BLaER1 (cell line): ENCODE data around the gene ARHGAP19.

ENCODE experiments used
- H3K27ac ChIP-seq: shearing (Covaris generic); formaldehyde crosslinking; 2 replicates; pipeline ENCODE4 v1.8.1; 2022
- H3K27me3 ChIP-seq: shearing (Covaris generic); formaldehyde crosslinking; 2 replicates; pipeline ENCODE4 v1.8.1; 2022
- H3K36me3 ChIP-seq: shearing (Covaris generic); formaldehyde crosslinking; 2 replicates; pipeline ENCODE4 v1.8.1; 2022
- H3K4me1 ChIP-seq: shearing (Covaris generic); formaldehyde crosslinking; 2 replicates; pipeline ENCODE4 v1.8.1; 2022
- H3K4me2 ChIP-seq: shearing (Covaris generic); formaldehyde crosslinking; 2 replicates; pipeline ENCODE4 v1.8.1; 2022
- H3K4me3 ChIP-seq: shearing (Covaris generic); formaldehyde crosslinking; 2 replicates; pipeline ENCODE4 v1.8.1; 2022
- H3K9ac ChIP-seq: shearing (Covaris generic); formaldehyde crosslinking; 2 replicates; pipeline ENCODE4 v1.8.1; 2022
- H3K9me3 ChIP-seq: shearing (Covaris generic); formaldehyde crosslinking; 2 replicates; pipeline ENCODE4 v1.8.1; 2022
- H4K20me1 ChIP-seq: shearing (Covaris generic); formaldehyde crosslinking; 2 replicates; pipeline ENCODE4 v1.8.1; 2022
- Cebpa-rat ChIP-seq: shearing (Covaris generic); IDR thresholded peaks from 2 replicates; pipeline ENCODE4 v1.8.1; 2022

ARHGAP19 gene

GRCh38 chr10:97185326-97186058 is 106.9 kb downstream of the ARHGAP19 start, which contains the start of gene SLIT1:
Gene SLIT1 (minus strand): TSS chr10:97185959. CDS start chr10:97185674, 285 bp downstream.
- no peaks in the 10 kb centered on the region for H3K36me3 ChIP-seq
- H3K9me3 ChIP-seq, result no peaks in the 10 kb centered on the region
- peak within 1 kb of the TSS; percentile 86 for H3K4me2 ChIP-seq
- no peak within 1 kb of the TSS for H3K9ac ChIP-seq
- peaks cover 47% of the 10 kb centered on the region for H4K20me1 ChIP-seq
- peaks cover 69% of the 10 kb centered on the region for H3K27me3 ChIP-seq
- H3K27ac ChIP-seq, result no peak within 1 kb of the TSS
- no peak for TF ChIP-seq Cebpa-rat
- peak within 1 kb of the TSS; percentile 64 for H3K4me3 ChIP-seq
- peaks cover 33% of the 10 kb centered on the region for H3K4me1 ChIP-seq

GRCh38 chr10:97184971-97185325 is 107.5 kb downstream of the ARHGAP19 start:
- Histone ChIP-seq H3K27ac (no peak overlapping the region), H4K20me1 (peaks cover 47% of the 10 kb centered on the region), H3K9me3 (no peaks in the 10 kb centered on the region), H3K27me3 (peaks cover 74% of the 10 kb centered on the region), H3K4me2 (peak overlapping the region; percentile 86), H3K36me3 (no peaks in the 10 kb centered on the region), H3K4me3 (peak overlapping the region; percentile 64), H3K9ac (no peak overlapping the region), H3K4me1 (peaks cover 33% of the 10 kb centered on the region)
- no peak for TF ChIP-seq Cebpa-rat

- H3K27me3 ChIP-seq, result peaks cover 83% of the 10 kb centered on the region
- no peak for TF ChIP-seq Cebpa-rat
Measured at GRCh38 chr10:97183314-97183713, 109.1 kb downstream of the ARHGAP19 start.

GRCh38 chr10:97182288-97182990 is 110.0 kb downstream of the ARHGAP19 start:
- peaks cover 17% of the 10 kb centered on the region for H3K4me1 ChIP-seq
- no peaks in the 10 kb centered on the region for H3K9me3 ChIP-seq
- H3K27me3 ChIP-seq, result peaks cover 75% of the 10 kb centered on the region
- H3K4me3 ChIP-seq, result no peak overlapping the region
- H3K36me3 ChIP-seq, result no peaks in the 10 kb centered on the region
- no peak overlapping the region for H3K4me2 ChIP-seq
- no peak for TF ChIP-seq Cebpa-rat
- H3K27ac ChIP-seq, result no peak overlapping the region
- H3K9ac ChIP-seq, result no peak overlapping the region
- H4K20me1 ChIP-seq, result peaks cover 36% of the 10 kb centered on the region

More at GRCh38 chr10:97183314-97183713, 109.1 kb downstream of the ARHGAP19 start:
- Histone ChIP-seq H3K27ac (no peak overlapping the region), H4K20me1 (peaks cover 44% of the 10 kb centered on the region), H3K4me3 (no peak overlapping the region), H3K9ac (no peak overlapping the region), H3K4me1 (peaks cover 26% of the 10 kb centered on the region), H3K4me2 (no peak overlapping the region), H3K36me3 (no peaks in the 10 kb centered on the region), H3K9me3 (no peaks in the 10 kb centered on the region)

- Histone ChIP-seq H3K4me2 (no peak overlapping the region), H3K9me3 (no peaks in the 10 kb centered on the region), H3K4me3 (no peak overlapping the region), H4K20me1 (peaks cover 23% of the 10 kb centered on the region), H3K27me3 (peaks cover 61% of the 10 kb centered on the region), H3K36me3 (no peaks in the 10 kb centered on the region), H3K9ac (no peak overlapping the region), H3K4me1 (peaks cover 12% of the 10 kb centered on the region), H3K27ac (no peak overlapping the region)
- TF ChIP-seq Cebpa-rat, result no peak
Measured at GRCh38 chr10:97180986-97181385, 111.5 kb downstream of the ARHGAP19 start.

- peaks cover 19% of the 10 kb centered on the region for H4K20me1 ChIP-seq
- no peak overlapping the region for H3K9ac ChIP-seq
- TF ChIP-seq Cebpa-rat, result no peak
- H3K27ac ChIP-seq, result no peak overlapping the region
- no peak overlapping the region for H3K4me2 ChIP-seq
- H3K4me1 ChIP-seq, result peaks cover 8% of the 10 kb centered on the region
- H3K4me3 ChIP-seq, result no peak overlapping the region
- no peaks in the 10 kb centered on the region for H3K9me3 ChIP-seq
- peaks cover 54% of the 10 kb centered on the region for H3K27me3 ChIP-seq
- no peaks in the 10 kb centered on the region for H3K36me3 ChIP-seq
Measured at GRCh38 chr10:97180363-97180755, 112.1 kb downstream of the ARHGAP19 start.

GRCh38 chr10:97179731-97180362 is 112.6 kb downstream of the ARHGAP19 start:
- H3K36me3 ChIP-seq, result no peaks in the 10 kb centered on the region
- no peak overlapping the region for H3K27ac ChIP-seq
- H4K20me1 ChIP-seq, result peaks cover 14% of the 10 kb centered on the region
- H3K9ac ChIP-seq, result no peak overlapping the region
- H3K27me3 ChIP-seq, result peaks cover 49% of the 10 kb centered on the region
- H3K4me3 ChIP-seq, result no peak overlapping the region
- H3K4me2 ChIP-seq, result no peak overlapping the region
- H3K4me1 ChIP-seq, result peaks cover 3% of the 10 kb centered on the region
- TF ChIP-seq Cebpa-rat, result no peak
- H3K9me3 ChIP-seq, result no peaks in the 10 kb centered on the region

- Histone ChIP-seq H3K4me3 (no peak overlapping the region), H3K36me3 (no peaks in the 10 kb centered on the region), H3K9ac (no peak overlapping the region), H3K9me3 (no peaks in the 10 kb centered on the region), H3K4me1 (no peaks in the 10 kb centered on the region), H3K27ac (no peak overlapping the region), H3K4me2 (no peak overlapping the region), H4K20me1 (peaks cover 8% of the 10 kb centered on the region; the same call in 1 of the 2 replicates), H3K27me3 (peaks cover 44% of the 10 kb centered on the region)
- TF ChIP-seq Cebpa-rat, result no peak
Measured at GRCh38 chr10:97179311-97179710, 113.1 kb downstream of the ARHGAP19 start.

GRCh38 chr10:97178074-97178473 is 114.4 kb downstream of the ARHGAP19 start:
- H3K36me3 ChIP-seq, result no peaks in the 10 kb centered on the region
- no peak overlapping the region for H3K4me2 ChIP-seq
- H3K27me3 ChIP-seq, result peaks cover 32% of the 10 kb centered on the region
- H3K4me1 ChIP-seq, result no peaks in the 10 kb centered on the region
- H3K4me3 ChIP-seq, result no peak overlapping the region
- H3K27ac ChIP-seq, result no peak overlapping the region
- H4K20me1 ChIP-seq, result no peaks in the 10 kb centered on the region
- H3K9ac ChIP-seq, result no peak overlapping the region
- no peaks in the 10 kb centered on the region for H3K9me3 ChIP-seq
- TF ChIP-seq Cebpa-rat, result no peak

- no peaks in the 10 kb centered on the region for H3K9me3 ChIP-seq
Measured at GRCh38 chr10:97176226-97176625, 116.2 kb downstream of the ARHGAP19 start.

More at GRCh38 chr10:97176226-97176625, 116.2 kb downstream of the ARHGAP19 start:
- Histone ChIP-seq H3K4me1 (peaks cover 9% of the 10 kb centered on the region), H3K4me2 (no peak overlapping the region), H3K36me3 (no peaks in the 10 kb centered on the region), H3K27ac (no peak overlapping the region), H3K9ac (no peak overlapping the region), H3K27me3 (peaks cover 21% of the 10 kb centered on the region; the same call in 1 of the 2 replicates), H3K4me3 (no peak overlapping the region), H4K20me1 (no peaks in the 10 kb centered on the region)
- no peak for TF ChIP-seq Cebpa-rat
